Skeletal muscle tissue (tissue), 4 donors: ENCODE data around the gene CTNNBIP1. TPM values are rescaled to one million over a fixed set of nuclear protein-coding genes. Genes with fewer than 3 reads are reported as not detected.
"Not testable (repeated sequence)": the region's sequence is repeated elsewhere in the genome, so short reads cannot be mapped to it uniquely, and the experiment has no call there.

Experiments used
- H3K27ac ChIP-seq: one replicate; pipeline ENCODE4 v1.7.0; 2013; ENCODE audit warnings: mild to moderate bottlenecking, low read depth, low read length, inconsistent platforms
- H3K27me3 ChIP-seq, 3 donors: one replicate each; pipeline ENCODE4 v1.7.0; 2013; ENCODE audit warnings: low read length in 3 of 3; ENCODE audit not compliant: control insufficient read depth in 3 of 3, insufficient read depth in 3 of 3
- H3K36me3 ChIP-seq, 3 donors: one replicate each; pipeline ENCODE4 v1.7.0; 2013; ENCODE audit warnings: low read length in 3 of 3; ENCODE audit not compliant: control insufficient read depth in 3 of 3, insufficient read depth in 3 of 3
- H3K4me1 ChIP-seq, 3 donors: one replicate each; pipeline ENCODE4 v1.7.0; 2013; ENCODE audit warnings: low read length in 3 of 3, mild to moderate bottlenecking in 3 of 3; ENCODE audit not compliant: control insufficient read depth in 3 of 3, insufficient read depth in 3 of 3
- H3K4me3 ChIP-seq, 3 donors: one replicate each; pipeline ENCODE4 v1.7.0; 2013; ENCODE audit warnings: low read length in 3 of 3
- H3K9ac ChIP-seq, 3 donors: one replicate each; pipeline ENCODE4 v1.7.0; 2013; ENCODE audit warnings: low read length in 3 of 3, mild to moderate bottlenecking in 3 of 3, moderate library complexity in 2 of 3, low read depth in 1 of 3
- H3K9me3 ChIP-seq, 3 donors: one replicate each; pipeline ENCODE4 v1.7.0; 2013; ENCODE audit warnings: low read length in 3 of 3; ENCODE audit not compliant: control insufficient read depth in 3 of 3
- total RNA-seq: library from RNA; depleted of rRNA; stranded (reverse); fragments of >200 nt; gene quantifications from one replicate; pipeline ENCODE4 v1.2.3, GENCODE V29; 2014
- donor health status: Osteomylitis.

The CTNNBIP1 gene
- total RNA-seq, 1 donor from 2014 or later = 32.4 TPM

DNA sequence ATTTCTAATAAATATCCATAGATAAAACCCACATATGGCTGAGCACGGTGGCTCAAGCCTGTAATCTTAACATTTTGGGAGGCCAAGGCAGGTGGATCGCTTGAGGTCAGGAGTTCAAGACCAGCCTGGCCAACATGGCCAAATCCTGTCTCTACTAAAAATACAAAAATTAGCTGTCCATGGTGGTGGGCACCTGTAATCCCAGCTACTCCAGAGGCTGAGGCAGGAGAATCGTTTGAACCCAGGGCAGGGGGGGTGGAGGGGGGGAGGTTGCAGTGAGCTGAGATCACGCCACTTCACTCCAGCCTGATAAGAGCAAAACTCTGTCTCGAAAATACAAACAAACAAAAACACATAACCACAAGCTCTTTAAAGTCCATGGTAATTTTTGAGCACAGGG is 104.1 kb downstream of the CTNNBIP1 start:
- not testable (repeated sequence) for H3K27me3 ChIP-seq, H3K36me3 ChIP-seq, H3K9ac ChIP-seq, H3K9me3 ChIP-seq, H3K27ac ChIP-seq, H3K4me3 ChIP-seq, H3K4me1 ChIP-seq

DNA sequence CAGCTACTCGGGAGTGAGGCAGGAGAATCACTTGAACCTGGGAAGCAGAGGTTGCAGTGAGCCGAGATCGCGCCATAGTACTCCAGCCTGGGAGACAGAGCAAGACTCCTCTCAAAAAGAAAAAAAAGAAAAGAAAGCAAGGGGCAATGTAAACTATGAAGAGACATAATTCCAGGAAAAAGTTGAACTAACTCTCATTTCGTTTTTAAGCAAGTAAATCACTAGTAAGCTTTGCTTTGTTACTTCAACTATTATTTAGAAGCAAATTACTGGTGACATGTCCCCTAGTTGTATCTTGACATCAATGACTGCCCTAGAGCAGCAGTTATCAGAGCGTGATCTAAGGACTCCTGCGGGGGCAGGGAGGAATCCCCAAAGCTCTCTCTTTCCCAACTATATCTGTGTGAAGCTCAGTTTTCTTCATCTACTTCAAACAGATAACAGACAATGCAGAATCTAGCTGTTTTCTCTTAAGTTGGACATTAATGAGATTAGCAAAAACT is 105.0 kb downstream of the CTNNBIP1 start:
- H3K36me3 ChIP-seq = peaks cover 0 to 2% (median 0%) of the 10 kb centered on the region in 3 donors
- H3K27ac ChIP-seq = no peak overlapping the region
- peaks cover 0 to 4% (median 0%) of the 10 kb centered on the region in 3 donors for H3K4me1 ChIP-seq
- no peak overlapping the region for H3K9ac ChIP-seq
- no peaks in the 10 kb centered on the region for H3K9me3 ChIP-seq
- H3K27me3 ChIP-seq = no peaks in the 10 kb centered on the region
- H3K4me3 ChIP-seq = no peak overlapping the region

DNA sequence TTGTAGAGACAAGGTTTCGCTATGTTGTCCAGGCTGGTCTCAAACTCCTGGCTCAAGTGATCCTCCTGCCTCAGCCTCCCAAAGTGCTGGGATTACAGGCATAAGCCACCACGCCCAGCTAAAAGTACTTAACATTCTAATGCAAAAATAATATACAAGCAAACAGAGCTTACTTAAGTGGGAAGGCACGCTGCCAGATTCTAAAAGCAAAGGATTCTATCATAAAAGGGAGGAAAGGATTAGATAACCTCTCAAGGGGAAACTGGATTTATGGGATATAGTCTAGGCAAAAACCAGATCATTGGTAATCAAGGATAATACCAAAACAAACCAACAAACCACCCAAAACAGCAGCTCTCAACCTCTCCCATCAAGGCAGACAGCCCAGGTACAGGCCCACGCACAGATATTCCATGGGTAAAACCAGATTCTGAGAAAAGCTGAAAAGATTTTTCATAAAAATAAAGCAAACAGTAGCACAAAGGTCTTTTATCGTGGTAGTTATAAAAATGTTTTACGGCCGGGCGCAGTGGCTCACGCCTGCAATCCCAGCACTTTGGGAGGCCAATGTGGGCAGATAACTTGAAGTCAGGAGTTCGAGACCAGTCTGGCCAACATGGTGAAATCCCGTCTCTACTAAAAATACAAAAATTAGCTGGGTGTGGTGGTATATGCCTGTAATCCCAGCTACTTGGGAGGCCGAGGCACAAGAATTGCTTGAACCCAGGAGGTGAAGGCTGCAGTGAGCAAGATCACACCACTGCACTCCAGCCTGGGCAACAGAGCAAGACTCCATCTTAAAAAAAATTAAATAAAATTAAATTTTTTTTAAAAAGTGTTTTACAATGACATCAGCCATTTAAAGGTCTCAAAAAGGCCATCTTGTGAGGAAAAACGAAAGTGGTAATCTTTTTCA is 106.8 kb downstream of the CTNNBIP1 start:
- H3K4me1 ChIP-seq, H3K9me3 ChIP-seq, H3K9ac ChIP-seq, H3K4me3 ChIP-seq, H3K36me3 ChIP-seq, H3K27ac ChIP-seq, H3K27me3 ChIP-seq: not testable (repeated sequence)

DNA sequence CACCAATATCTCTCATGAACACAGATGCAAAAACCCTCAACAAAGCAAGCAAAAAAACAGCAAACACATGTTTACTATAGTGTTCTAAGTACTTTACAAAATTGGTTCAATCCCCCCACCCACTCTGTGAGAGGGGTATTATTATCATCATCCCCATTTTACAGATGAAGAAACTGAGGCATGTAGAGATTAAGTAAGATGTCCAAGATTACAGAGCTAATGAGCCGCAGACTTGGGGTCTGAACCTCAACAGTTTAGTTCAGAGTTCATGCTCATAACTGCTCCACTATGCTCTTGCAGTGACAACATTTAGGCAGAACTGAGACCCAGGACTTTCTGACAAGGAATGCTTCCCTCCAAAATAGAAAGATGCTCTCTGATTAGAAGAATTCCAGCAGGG is 108.2 kb downstream of the CTNNBIP1 start:
- Histone ChIP-seq H3K4me3 (no peak overlapping the region), H3K27me3 (no peaks in the 10 kb centered on the region), H3K4me1 (peaks cover 9 to 18% (median 14%) of the 10 kb centered on the region in 3 donors), H3K27ac (no peak overlapping the region), H3K36me3 (no peaks in the 10 kb centered on the region), H3K9ac (no peak overlapping the region), H3K9me3 (no peaks in the 10 kb centered on the region)

Other genes starting within 250 kb of the CTNNBIP1 start
- gene CLSTN1, start 86.3 kb downstream of the CTNNBIP1 start, total RNA-seq = 51.1 TPM
- 42.3 TPM for gene LZIC, start 33.1 kb upstream of the CTNNBIP1 start, total RNA-seq
- gene NMNAT1, start 33.2 kb upstream of the CTNNBIP1 start, total RNA-seq = 17.2 TPM
- gene RBP7, start 87.0 kb upstream of the CTNNBIP1 start, total RNA-seq = 11.0 TPM
- gene UBE4B, start 122.7 kb upstream of the CTNNBIP1 start, total RNA-seq = 25.1 TPM